B cell (primary cell): ENCODE data around the gene PTPRE.

Source experiments
- EZH2 ChIP-seq: IDR thresholded peaks from 2 replicates; pipeline ENCODE4 v1.6.1; 2012; ENCODE audit warnings: borderline replicate concordance, low read depth, mild to moderate bottlenecking, moderate library complexity, low read length; ENCODE audit not compliant: insufficient read depth, poor library complexity, severe bottlenecking
- TF ChIP-seq, protein P1 (sequence below): fragments of 200-600 bp; IDR thresholded peaks from one replicate; pipeline ENCODE4 v1.8.0; 2022; ENCODE audit warnings: antibody characterized with exemption, mild to moderate bottlenecking

DNA sequence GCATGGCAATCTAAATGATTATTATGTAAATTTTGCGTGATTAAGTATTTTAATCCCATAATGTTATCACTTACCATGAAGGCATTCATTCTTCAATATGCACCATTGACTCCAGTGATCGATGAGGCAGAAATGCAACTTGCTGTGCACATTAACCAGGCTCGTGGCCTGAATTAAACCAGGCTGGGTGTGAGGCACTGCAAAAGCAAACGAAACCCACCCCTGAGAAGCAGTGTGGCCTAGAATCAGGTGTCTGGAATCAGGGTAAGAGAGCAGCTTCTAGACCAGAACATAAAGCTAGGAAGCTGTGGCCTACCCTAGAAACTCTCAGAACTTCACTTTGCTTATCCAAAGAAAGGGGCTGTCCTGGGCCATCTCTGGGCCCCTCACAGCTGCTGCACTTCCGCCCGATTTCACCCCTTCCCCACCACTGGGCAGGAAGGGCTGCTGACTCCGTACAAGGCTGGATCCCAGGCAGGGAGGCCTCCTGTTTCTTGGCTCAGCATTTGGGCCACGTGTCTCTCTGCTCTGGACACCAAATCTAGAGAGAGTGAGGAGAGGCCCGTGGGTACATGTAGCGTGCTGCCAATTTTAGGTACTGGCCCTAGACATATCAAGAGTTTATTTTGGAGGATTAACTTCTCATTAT lies 4.4 kb downstream of the PTPRE start:
- TF ChIP-seq, protein P1, sequence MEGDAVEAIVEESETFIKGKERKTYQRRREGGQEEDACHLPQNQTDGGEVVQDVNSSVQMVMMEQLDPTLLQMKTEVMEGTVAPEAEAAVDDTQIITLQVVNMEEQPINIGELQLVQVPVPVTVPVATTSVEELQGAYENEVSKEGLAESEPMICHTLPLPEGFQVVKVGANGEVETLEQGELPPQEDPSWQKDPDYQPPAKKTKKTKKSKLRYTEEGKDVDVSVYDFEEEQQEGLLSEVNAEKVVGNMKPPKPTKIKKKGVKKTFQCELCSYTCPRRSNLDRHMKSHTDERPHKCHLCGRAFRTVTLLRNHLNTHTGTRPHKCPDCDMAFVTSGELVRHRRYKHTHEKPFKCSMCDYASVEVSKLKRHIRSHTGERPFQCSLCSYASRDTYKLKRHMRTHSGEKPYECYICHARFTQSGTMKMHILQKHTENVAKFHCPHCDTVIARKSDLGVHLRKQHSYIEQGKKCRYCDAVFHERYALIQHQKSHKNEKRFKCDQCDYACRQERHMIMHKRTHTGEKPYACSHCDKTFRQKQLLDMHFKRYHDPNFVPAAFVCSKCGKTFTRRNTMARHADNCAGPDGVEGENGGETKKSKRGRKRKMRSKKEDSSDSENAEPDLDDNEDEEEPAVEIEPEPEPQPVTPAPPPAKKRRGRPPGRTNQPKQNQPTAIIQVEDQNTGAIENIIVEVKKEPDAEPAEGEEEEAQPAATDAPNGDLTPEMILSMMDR, result no peak
- no peak for TF ChIP-seq EZH2
